GM23248 (cell line): Measurements from ENCODE around the gene MRPL36. TPM values are rescaled to one million over a fixed set of nuclear protein-coding genes. Genes with fewer than 3 reads are reported as not detected.

ENCODE experiments used
- DNase-seq: peaks from one replicate; pipeline ENCODE4 v3.0.0-alpha.2; 2015
- H2AFZ ChIP-seq: fragments of 200-600 bp; sonication (generic); 2 replicates; pipeline ENCODE4 v1.6.1; 2016; ENCODE audit warnings: antibody characterized with exemption
- H3F3A ChIP-seq: fragments of 200-600 bp; sonication (generic); 2 replicates; pipeline ENCODE4 v1.6.1; 2016; ENCODE audit warnings: mild to moderate bottlenecking, antibody characterized with exemption, mixed run types; ENCODE audit not compliant: insufficient read depth
- H3K27ac ChIP-seq: fragments of 200-600 bp; sonication (generic); 2 replicates; pipeline ENCODE4 v1.5.1; 2016; ENCODE audit warnings: mild to moderate bottlenecking
- H3K27me3 ChIP-seq: fragments of 200-600 bp; sonication (generic); replicated peaks from 2 replicates; pipeline ENCODE4 v1.6.1; 2016; ENCODE audit warnings: mild to moderate bottlenecking; ENCODE audit not compliant: insufficient read depth
- H3K36me3 ChIP-seq: fragments of 200-600 bp; sonication (generic); 2 replicates; pipeline ENCODE4 v1.6.1; 2016; ENCODE audit warnings: low read depth, mild to moderate bottlenecking
- H3K4me1 ChIP-seq: fragments of 200-600 bp; sonication (generic); 2 replicates; pipeline ENCODE4 v1.6.1; 2016; ENCODE audit warnings: mild to moderate bottlenecking; ENCODE audit not compliant: insufficient read depth
- H3K4me2 ChIP-seq: fragments of 200-600 bp; sonication (generic); one replicate; pipeline ENCODE4 v1.6.1; 2016; ENCODE audit warnings: mild to moderate bottlenecking; ENCODE audit not compliant: unreplicated experiment
- H3K4me3 ChIP-seq: fragments of 200-600 bp; sonication (generic); 2 replicates; pipeline ENCODE4 v1.5.1; 2016; ENCODE audit warnings: mild to moderate bottlenecking
- H3K79me2 ChIP-seq: fragments of 200-600 bp; sonication (generic); 2 replicates; pipeline ENCODE4 v1.6.1; 2016; ENCODE audit warnings: mild to moderate bottlenecking; ENCODE audit not compliant: insufficient read depth
- H3K9ac ChIP-seq: fragments of 200-600 bp; sonication (generic); 2 replicates; pipeline ENCODE4 v1.6.1; 2016; ENCODE audit warnings: mild to moderate bottlenecking
- H3K9me2 ChIP-seq: fragments of 200-600 bp; sonication (generic); 2 replicates; pipeline ENCODE4 v1.6.1; 2016; ENCODE audit warnings: mixed run types, mild to moderate bottlenecking, moderate library complexity; ENCODE audit not compliant: insufficient read depth
- H3K9me3 ChIP-seq: fragments of 200-600 bp; sonication (generic); one replicate; pipeline ENCODE4 v1.6.1; 2017; ENCODE audit warnings: low read depth
- H4K20me1 ChIP-seq: fragments of 200-600 bp; sonication (generic); 2 replicates; pipeline ENCODE4 v1.6.0; 2016; ENCODE audit not compliant: insufficient read depth
- EZH2 ChIP-seq: fragments of 200-600 bp; sonication (generic); IDR thresholded peaks from 2 replicates; pipeline ENCODE4 v1.6.1; 2018; ENCODE audit warnings: antibody characterized with exemption, mild to moderate bottlenecking; ENCODE audit not compliant: insufficient read depth, poor library complexity, severe bottlenecking
- EZH2phosphoT487 ChIP-seq: fragments of 200-600 bp; sonication (generic); IDR thresholded peaks from 2 replicates; pipeline ENCODE4 v1.6.1; 2018; ENCODE audit warnings: antibody characterized with exemption, moderate library complexity, mild to moderate bottlenecking, low read depth; ENCODE audit not compliant: insufficient read depth
- WGBS, 2 experiments: methylation state at CpG; one replicate each; pipeline ENCODE4 v1.1.6; 2015 to 2017; ENCODE audit warnings: low lambda C conversion rate in 2 of 2, low coverage in 1 of 2; ENCODE audit errors: missing lambda C conversion rate in 2 of 2; 5-methylcytosine and 5-hydroxymethylcytosine counted together
- in situ Hi-C: fragments of 300-500 bp; cut with MboI; formaldehyde crosslinking; loops from 2 replicates; pipeline ENCODE4 v1.15.0; 2020
- polyA plus RNA-seq: library from polyadenylated mRNA; unstranded; fragments of >200 nt; fragmentation: Nextera tagmentation; extraction: Ambion mirVana; gene quantifications from 2 replicates; pipeline ENCODE4 v1.2.1, GENCODE V29; 2016
- total RNA-seq: library from RNA; depleted of rRNA; stranded (reverse); fragments of >200 nt; shearing (Covaris generic); gene quantifications from 2 replicates; pipeline ENCODE4 v1.2.3, GENCODE V29; 2014

The MRPL36 gene
- total and polyA plus RNA-seq, 2 experiments from 2014 or later, result 30.9 to 140 TPM

GRCh38 chr5:1781107-1781506 is 18.5 kb downstream of the MRPL36 start:
- H2AFZ ChIP-seq, result no peak overlapping the region
- WGBS, 2 experiments, result 74% methylated on average over 5 to 6 of the region's 6 CpGs
- H3K36me3 ChIP-seq, result no peaks in the 10 kb centered on the region
- no peaks in the 10 kb centered on the region for H3K9me2 ChIP-seq
- no peak overlapping the region for H3K9ac ChIP-seq
- H3K27ac ChIP-seq, result no peak overlapping the region
- DNase-seq, result no peak
- no peaks in the 10 kb centered on the region for H3K79me2 ChIP-seq
- TF ChIP-seq EZH2 (no peak), EZH2phosphoT487 (no peak)
- in situ Hi-C loops, result no loop called here
- no peaks in the 10 kb centered on the region for H3F3A ChIP-seq
- 0 out of 2 replicates have a peak, but pooled peaks cover 2% of the 10 kb centered on the region for H3K27me3 ChIP-seq
- no peaks in the 10 kb centered on the region for H3K9me3 ChIP-seq
- no peak overlapping the region for H3K4me2 ChIP-seq
- H3K4me3 ChIP-seq, result no peak overlapping the region
- H4K20me1 ChIP-seq, result no peaks in the 10 kb centered on the region
- no peaks in the 10 kb centered on the region for H3K4me1 ChIP-seq

- no peaks in the 10 kb centered on the region for H3K4me1 ChIP-seq
- no peaks in the 10 kb centered on the region for H4K20me1 ChIP-seq
- WGBS, 2 experiments, result 62 to 65% methylated on average over 6 of the region's 6 CpGs
- no peaks in the 10 kb centered on the region for H3K9me3 ChIP-seq
- no peaks in the 10 kb centered on the region for H3K36me3 ChIP-seq
- H2AFZ ChIP-seq, result no peak overlapping the region
- in situ Hi-C loops, result no loop called here
- 0 out of 2 replicates have a peak, but pooled peaks cover 8% of the 10 kb centered on the region for H3K27me3 ChIP-seq
- H3K4me3 ChIP-seq, result no peak overlapping the region
- no peak overlapping the region for H3K4me2 ChIP-seq
- no peak overlapping the region for H3K9ac ChIP-seq
- TF ChIP-seq EZH2 (no peak), EZH2phosphoT487 (no peak)
- no peaks in the 10 kb centered on the region for H3K9me2 ChIP-seq
- H3K79me2 ChIP-seq, result no peaks in the 10 kb centered on the region
- H3K27ac ChIP-seq, result no peak overlapping the region
- no peaks in the 10 kb centered on the region for H3F3A ChIP-seq
- DNase-seq, result no peak
These were observed 19.1 kb downstream of the MRPL36 start for GRCh38 chr5:1780614-1780930.

- WGBS, 2 experiments, result 82 to 86% methylated on average over 17 to 20 of the region's 20 CpGs
- Histone ChIP-seq H3K9me2 (no peaks in the 10 kb centered on the region), H3K79me2 (no peaks in the 10 kb centered on the region), H2AFZ (no peak overlapping the region), H3K36me3 (no peaks in the 10 kb centered on the region), H3F3A (no peaks in the 10 kb centered on the region), H3K9me3 (no peaks in the 10 kb centered on the region), H3K4me3 (no peak overlapping the region), H4K20me1 (no peaks in the 10 kb centered on the region), H3K4me1 (no peaks in the 10 kb centered on the region), H3K9ac (no peak overlapping the region), H3K27me3 (0 out of 2 replicates have a peak, but pooled peaks cover 8% of the 10 kb centered on the region), H3K27ac (no peak overlapping the region), H3K4me2 (no peak overlapping the region)
- in situ Hi-C loops, result no loop called here
- no peak for TF ChIP-seq EZH2
- TF ChIP-seq EZH2phosphoT487, result no peak
- DNase-seq, result no peak
These were observed 19.6 kb downstream of the MRPL36 start for GRCh38 chr5:1779782-1780613.

- H3K4me1 ChIP-seq, result no peaks in the 10 kb centered on the region
- WGBS, 2 experiments, result 73 to 76% methylated on average over 32 of the region's 32 CpGs
- no peak overlapping the region for H3K4me3 ChIP-seq
- H3K4me2 ChIP-seq, result no peak overlapping the region
- no peaks in the 10 kb centered on the region for H3K9me2 ChIP-seq
- no peak overlapping the region for H3K27ac ChIP-seq
- H4K20me1 ChIP-seq, result no peaks in the 10 kb centered on the region
- no peaks in the 10 kb centered on the region for H3K9me3 ChIP-seq
- no peak overlapping the region for H2AFZ ChIP-seq
- no peak for DNase-seq
- H3K79me2 ChIP-seq, result no peaks in the 10 kb centered on the region
- in situ Hi-C loops, result no loop called here
- H3K36me3 ChIP-seq, result no peaks in the 10 kb centered on the region
- no peaks in the 10 kb centered on the region for H3F3A ChIP-seq
- TF ChIP-seq EZH2phosphoT487, result no peak
- no peak for TF ChIP-seq EZH2
- no peak overlapping the region for H3K9ac ChIP-seq
- 0 out of 2 replicates have a peak, but pooled peaks cover 8% of the 10 kb centered on the region for H3K27me3 ChIP-seq
These were observed 20.5 kb downstream of the MRPL36 start for GRCh38 chr5:1779021-1779680.
